Breast epithelium (tissue), 4 donors: ENCODE measurements around the gene MAFB. TPM values are rescaled to one million over a fixed set of nuclear protein-coding genes. Genes with fewer than 3 reads are reported as not detected.

Experiments used
- DNase-seq, 2 donors: peaks; one replicate each; pipeline ENCODE4 v3.0.0-alpha.2; 2019; ENCODE audit warnings: low spot score in 2 of 2
- H3K27ac ChIP-seq, 2 donors: fragments of 200-600 bp; sonication (generic) in 1 of 2; one replicate each; pipeline ENCODE4 v1.5.1; 2016 to 2019; ENCODE audit warnings: mild to moderate bottlenecking in 1 of 2
- H3K27me3 ChIP-seq, 2 donors: fragments of 200-600 bp; sonication (generic) in 1 of 2; one replicate each; pipeline versions ENCODE4 v1.5.1 to v1.6.0; 2017 to 2019; ENCODE audit warnings: control low read depth in 1 of 2, mild to moderate bottlenecking in 1 of 2
- H3K36me3 ChIP-seq: fragments of 200-600 bp; one replicate; pipeline ENCODE4 v1.5.1; 2019
- H3K4me1 ChIP-seq, 2 donors: fragments of 200-600 bp; sonication (generic); one replicate each; pipeline ENCODE4 v1.5.1; 2016 to 2019; ENCODE audit warnings: control low read depth in 1 of 2
- H3K4me3 ChIP-seq, 3 donors: fragments of 200-600 bp; sonication (generic); 1 replicate in 2 of 3; 2 replicates in 1 of 3; pipeline ENCODE4 v1.5.1; 2016 to 2019; ENCODE audit warnings: mild to moderate bottlenecking in 3 of 3, moderate library complexity in 2 of 3
- H3K9me3 ChIP-seq, 2 donors: fragments of 200-600 bp; sonication (generic) in 1 of 2; one replicate each; pipeline ENCODE4 v1.5.1; 2016 to 2019; ENCODE audit warnings: control low read depth in 1 of 2
- CTCF ChIP-seq, 3 donors: fragments of 450-650 bp; IDR thresholded peaks; one replicate each; pipeline ENCODE4 v1.5.1; 2016 to 2017; ENCODE audit warnings: antibody characterized with exemption in 3 of 3, mild to moderate bottlenecking in 3 of 3, moderate library complexity in 3 of 3
- POLR2A ChIP-seq: fragments of 450-650 bp; IDR thresholded peaks from one replicate; pipeline ENCODE4 v1.6.1; 2016; ENCODE audit warnings: antibody characterized with exemption, mild to moderate bottlenecking, moderate library complexity
- POLR2AphosphoS5 ChIP-seq, 3 donors: sonication (generic); formaldehyde crosslinking; IDR thresholded peaks; one replicate each; pipeline ENCODE4 v1.6.1; 2017; ENCODE audit warnings: antibody characterized with exemption in 3 of 3
- intact Hi-C: fragments of 100-400 bp; cut with DNase I; formaldehyde crosslinking; loops from one replicate; pipeline ENCODE4 v1.15.1; 2023; ENCODE audit warnings: low total_unique reads
- total RNA-seq, 3 donors: library from RNA; depleted of rRNA; stranded (reverse); fragments of >200 nt; gene quantifications; one replicate each; pipeline ENCODE4 v1.1.0, GENCODE V29; 2016

The MAFB gene
- total RNA-seq, 3 donors from 2014 or later: 39.0 to 148 (median 43.9) TPM

GRCh38 chr20:40636486-40636885, 52.5 kb downstream of the MAFB start:
- no peak for TF ChIP-seq CTCF (IDR thresholded peaks at IDR 0.05)
- no peak for TF ChIP-seq POLR2A
- Histone ChIP-seq H3K4me3 (no peak overlapping the region), H3K9me3 (no peaks in the 10 kb centered on the region), H3K27me3 (no peaks in the 10 kb centered on the region), H3K4me1 (no peaks in the 10 kb centered on the region), H3K36me3 (no peaks in the 10 kb centered on the region), H3K27ac (no peak overlapping the region)
- intact Hi-C loops: no loop called here
- DNase-seq: no peak

GRCh38 chr20:40635971-40636370, 53.1 kb downstream of the MAFB start:
- Histone ChIP-seq H3K27me3 (no peaks in the 10 kb centered on the region), H3K36me3 (no peaks in the 10 kb centered on the region), H3K9me3 (no peaks in the 10 kb centered on the region), H3K4me1 (no peaks in the 10 kb centered on the region), H3K4me3 (no peak overlapping the region), H3K27ac (no peak overlapping the region)
- DNase-seq: no peak
- no peak for TF ChIP-seq POLR2AphosphoS5 (IDR thresholded peaks at IDR 0.05)
- TF ChIP-seq POLR2A: no peak
- TF ChIP-seq CTCF (IDR thresholded peaks at IDR 0.05): no peak
- intact Hi-C loops: no loop called here
